IPS-15b (cell line): ENCODE results near the gene GAR1.
"Not testable (repeated sequence)": the region's sequence is repeated elsewhere in the genome, so short reads cannot be mapped to it uniquely, and the experiment has no call there.

ENCODE experiments used
- H3K27me3 ChIP-seq: one replicate; pipeline ENCODE4 v1.6.1; 2013; ENCODE audit warnings: low read length; ENCODE audit not compliant: control insufficient read depth, insufficient read depth
- H3K36me3 ChIP-seq: one replicate; pipeline ENCODE4 v1.6.1; 2013; ENCODE audit warnings: low read length; ENCODE audit not compliant: control insufficient read depth, insufficient read depth
- H3K4me1 ChIP-seq: one replicate; pipeline ENCODE4 v1.6.1; 2013; ENCODE audit warnings: mild to moderate bottlenecking, low read length; ENCODE audit not compliant: control insufficient read depth, insufficient read depth
- H3K4me3 ChIP-seq: one replicate; pipeline ENCODE4 v1.5.1; 2013; ENCODE audit warnings: low read depth, low read length
- H3K9ac ChIP-seq: one replicate; pipeline ENCODE4 v1.6.1; 2013; ENCODE audit warnings: low read depth, mild to moderate bottlenecking, low read length
- H3K9me3 ChIP-seq: one replicate; pipeline ENCODE4 v1.6.1; 2013; ENCODE audit warnings: mild to moderate bottlenecking, low read length; ENCODE audit not compliant: control insufficient read depth, insufficient read depth

Gene GAR1

DNA sequence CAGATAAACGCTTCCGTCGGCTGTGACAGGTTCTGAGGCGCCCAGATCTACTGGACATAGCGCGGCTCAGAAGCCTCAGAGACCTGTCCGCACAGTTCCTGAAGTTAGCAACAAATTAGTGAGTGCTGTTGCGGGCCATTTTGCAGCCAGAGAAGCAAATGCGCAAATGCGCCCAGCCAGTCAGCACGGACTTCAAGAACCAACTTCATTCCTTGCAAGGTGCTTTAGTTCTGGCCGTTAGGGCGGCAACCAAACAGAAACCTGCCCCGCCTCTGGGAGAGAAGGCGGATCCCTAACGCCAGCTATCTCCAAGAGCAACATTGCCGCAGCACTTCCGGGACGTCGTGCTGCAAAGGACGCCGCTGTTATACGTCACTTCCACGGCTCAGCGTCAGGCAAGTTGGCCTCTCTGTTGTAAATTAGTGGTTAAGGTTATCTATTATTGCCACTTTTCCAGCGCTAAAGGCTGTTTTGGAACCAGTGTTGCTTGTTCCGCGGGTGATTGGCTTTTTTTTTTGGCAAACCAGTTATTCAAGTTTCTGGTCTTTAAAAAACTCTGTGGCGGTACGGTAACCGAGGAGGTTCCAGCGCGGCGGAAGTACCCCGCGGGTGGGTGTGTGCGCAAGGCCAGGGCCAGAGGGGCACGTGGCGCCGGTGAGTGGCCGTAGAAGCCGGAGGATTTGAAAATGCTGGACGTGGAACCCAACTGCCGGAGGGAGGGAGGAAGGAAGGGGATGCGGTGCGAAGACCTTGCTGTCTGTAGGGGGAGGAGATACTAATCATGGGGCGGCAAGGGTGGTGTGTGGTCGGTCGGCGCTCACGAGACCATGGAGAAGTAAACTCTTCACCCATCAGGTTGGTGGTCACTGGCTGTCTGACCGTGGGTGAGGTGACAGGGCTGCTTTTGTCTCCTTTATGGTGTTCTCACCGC lies at the start of gene GAR1:
TSS of gene GAR1 (plus strand) at position 612 of the 931 bp plus-strand sequence. CDS start 403 bp downstream, outside the sequence.
- Histone ChIP-seq H3K27me3 (no peaks in the 10 kb centered on the region), H3K9me3 (no peaks in the 10 kb centered on the region), H3K9ac (peak within 1 kb of the TSS; percentile 98), H3K4me1 (peaks cover 11% of the 10 kb centered on the region), H3K4me3 (peak within 1 kb of the TSS; percentile 98), H3K36me3 (no peaks in the 10 kb centered on the region)

GRCh38 chr4:109782092-109782491 lies 33.5 kb upstream of the GAR1 start:
- H3K9me3 ChIP-seq, H3K36me3 ChIP-seq, H3K4me1 ChIP-seq, H3K4me3 ChIP-seq, H3K9ac ChIP-seq, H3K27me3 ChIP-seq: not testable (repeated sequence)

DNA sequence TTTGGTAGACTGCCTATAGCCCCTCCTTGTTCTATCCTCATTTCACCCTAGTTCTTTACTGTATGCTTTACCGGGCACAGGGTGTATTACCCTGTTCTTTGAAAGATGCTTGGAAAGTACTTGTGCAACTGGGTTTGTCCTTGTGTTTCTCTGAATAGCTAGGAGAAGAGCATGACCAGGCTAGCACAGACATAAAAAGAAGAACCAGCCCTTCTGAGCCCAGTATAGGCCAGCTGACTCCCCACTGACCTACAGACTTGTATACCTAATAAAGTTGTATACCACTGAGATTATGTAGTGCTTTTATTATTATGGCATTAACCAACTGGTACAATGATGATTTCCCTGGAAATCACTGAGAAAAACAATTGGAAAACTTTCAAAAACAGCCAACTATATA lies 28.7 kb upstream of the GAR1 start:
- Histone ChIP-seq H3K9ac (no peak overlapping the region), H3K9me3 (no peaks in the 10 kb centered on the region), H3K4me1 (no peaks in the 10 kb centered on the region), H3K36me3 (no peaks in the 10 kb centered on the region), H3K4me3 (no peak overlapping the region), H3K27me3 (no peaks in the 10 kb centered on the region)

DNA sequence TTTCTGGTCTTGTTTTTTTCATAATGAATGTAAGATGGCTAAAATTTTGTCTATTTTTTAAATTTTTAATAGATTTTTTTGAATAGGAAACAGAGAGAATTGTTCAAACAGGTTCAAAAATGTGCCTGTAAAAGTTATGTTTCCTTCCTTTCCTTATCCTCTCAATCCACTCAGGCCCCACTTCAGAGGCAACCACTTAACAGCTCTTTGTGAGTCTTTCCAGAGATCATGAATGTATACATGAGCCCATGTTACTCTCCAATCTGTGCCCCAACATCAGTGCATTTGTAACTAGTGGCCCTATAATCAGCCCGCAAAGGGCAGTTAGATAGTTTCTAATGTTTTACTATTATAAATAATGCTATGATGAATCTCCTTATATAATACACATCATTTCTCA lies 27.8 kb upstream of the GAR1 start:
- Histone ChIP-seq H3K9ac (no peak overlapping the region), H3K27me3 (no peaks in the 10 kb centered on the region), H3K9me3 (no peaks in the 10 kb centered on the region), H3K4me3 (no peak overlapping the region), H3K36me3 (no peaks in the 10 kb centered on the region), H3K4me1 (no peaks in the 10 kb centered on the region)

DNA sequence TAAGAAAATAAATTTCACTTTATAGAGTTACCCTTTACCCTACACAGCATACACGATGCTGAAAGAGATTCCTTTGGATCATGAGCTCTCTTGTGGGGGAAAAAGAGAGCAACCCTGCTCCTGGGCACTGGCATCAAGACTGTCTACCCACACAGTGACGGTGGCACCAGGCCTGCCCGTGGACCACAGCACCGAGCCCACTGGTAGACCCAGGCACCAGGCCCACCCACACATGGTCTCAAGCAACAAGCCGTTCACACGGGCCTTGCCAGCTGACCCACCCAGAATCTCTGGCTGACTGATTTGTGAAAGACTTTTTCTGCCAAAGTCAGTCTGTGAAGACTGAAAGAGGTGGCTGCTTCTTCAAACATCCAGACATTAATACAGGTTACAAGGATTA lies 20.5 kb upstream of the GAR1 start:
- H3K36me3 ChIP-seq = no peaks in the 10 kb centered on the region
- no peaks in the 10 kb centered on the region for H3K9me3 ChIP-seq
- no peak overlapping the region for H3K9ac ChIP-seq
- no peaks in the 10 kb centered on the region for H3K27me3 ChIP-seq
- H3K4me1 ChIP-seq = no peaks in the 10 kb centered on the region
- H3K4me3 ChIP-seq = no peak overlapping the region

- Histone ChIP-seq H3K4me1 (no peaks in the 10 kb centered on the region), H3K27me3 (no peaks in the 10 kb centered on the region), H3K9ac (no peak overlapping the region), H3K9me3 (no peaks in the 10 kb centered on the region), H3K36me3 (no peaks in the 10 kb centered on the region), H3K4me3 (no peak overlapping the region)
Measured at GRCh38 chr4:109798866-109799265, 16.7 kb upstream of the GAR1 start.

DNA sequence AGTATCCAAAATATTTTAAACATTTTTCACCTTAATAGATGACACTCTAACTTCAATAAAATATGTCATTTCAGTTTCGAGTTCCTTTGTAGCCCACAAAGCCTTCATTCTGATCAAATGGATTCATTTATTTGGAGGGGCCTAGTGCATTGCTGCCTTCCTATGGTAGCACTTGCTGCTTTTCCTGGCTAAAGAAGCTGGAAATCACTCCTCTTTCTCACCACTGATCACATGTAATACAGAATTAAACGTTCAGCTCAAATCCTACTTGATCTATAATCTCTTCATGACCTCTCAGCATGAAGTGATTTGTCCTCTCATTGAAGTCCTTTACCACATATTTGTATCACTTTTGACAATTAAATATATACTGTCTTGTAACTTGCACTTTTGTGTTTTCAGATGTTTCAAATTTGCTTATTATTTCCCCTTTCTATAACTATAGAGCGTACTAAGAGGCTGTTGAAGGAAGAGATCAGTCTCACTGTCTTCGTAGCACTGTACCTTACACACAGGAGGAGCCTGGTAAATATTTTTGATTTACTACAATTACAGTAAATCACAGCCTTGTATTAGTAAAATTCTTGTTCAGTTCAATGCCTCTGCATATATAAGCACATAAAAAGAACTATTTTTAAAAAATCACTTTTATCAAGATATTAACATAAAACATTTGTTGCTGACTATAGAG lies 14.3 kb upstream of the GAR1 start:
- Histone ChIP-seq H3K27me3 (no peaks in the 10 kb centered on the region), H3K4me3 (no peak overlapping the region), H3K9ac (no peak overlapping the region), H3K9me3 (no peaks in the 10 kb centered on the region), H3K36me3 (no peaks in the 10 kb centered on the region), H3K4me1 (no peaks in the 10 kb centered on the region)

DNA sequence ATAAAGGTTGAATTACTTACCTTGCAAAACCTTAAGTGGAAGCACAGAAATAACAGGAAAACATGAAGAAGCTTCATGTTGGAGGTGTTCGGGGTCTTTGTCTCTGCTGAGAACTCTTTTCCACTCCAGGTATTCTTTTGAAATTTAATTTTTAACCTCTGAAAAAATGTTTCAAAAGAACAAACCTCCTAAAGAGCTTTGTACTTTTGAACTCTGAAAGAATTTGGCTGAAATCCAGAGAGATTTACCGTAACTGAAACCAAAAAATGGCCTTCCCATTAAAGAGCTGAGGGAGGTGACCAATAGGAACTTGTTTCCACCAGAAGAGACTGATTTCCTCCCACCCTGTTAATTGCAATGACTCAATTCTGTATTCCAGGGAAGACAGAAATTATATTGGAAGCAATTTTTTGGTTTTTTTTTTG lies 13.7 kb upstream of the GAR1 start, which contains the start of gene CFI:
TSS of gene CFI (minus strand) at position 105 of the 425 bp plus-strand sequence. CDS start at position 77, 28 bp downstream.
- Histone ChIP-seq H3K9ac (no peak within 1 kb of the TSS), H3K36me3 (no peaks in the 10 kb centered on the region), H3K4me3 (no peak within 1 kb of the TSS), H3K27me3 (no peaks in the 10 kb centered on the region), H3K4me1 (no peaks in the 10 kb centered on the region), H3K9me3 (no peaks in the 10 kb centered on the region)

- Histone ChIP-seq H3K4me3 (no peak overlapping the region), H3K9me3 (no peaks in the 10 kb centered on the region), H3K9ac (no peak overlapping the region), H3K4me1 (no peaks in the 10 kb centered on the region), H3K27me3 (no peaks in the 10 kb centered on the region), H3K36me3 (no peaks in the 10 kb centered on the region)
Measured at GRCh38 chr4:109803924-109804571, 11.5 kb upstream of the GAR1 start.

- no peak overlapping the region for H3K4me3 ChIP-seq
- H3K9me3 ChIP-seq = no peaks in the 10 kb centered on the region
- H3K36me3 ChIP-seq = no peaks in the 10 kb centered on the region
- H3K4me1 ChIP-seq = peaks cover 6% of the 10 kb centered on the region
- no peak overlapping the region for H3K9ac ChIP-seq
- H3K27me3 ChIP-seq = no peaks in the 10 kb centered on the region
Measured at GRCh38 chr4:109809655-109810054, 5.9 kb upstream of the GAR1 start.

DNA sequence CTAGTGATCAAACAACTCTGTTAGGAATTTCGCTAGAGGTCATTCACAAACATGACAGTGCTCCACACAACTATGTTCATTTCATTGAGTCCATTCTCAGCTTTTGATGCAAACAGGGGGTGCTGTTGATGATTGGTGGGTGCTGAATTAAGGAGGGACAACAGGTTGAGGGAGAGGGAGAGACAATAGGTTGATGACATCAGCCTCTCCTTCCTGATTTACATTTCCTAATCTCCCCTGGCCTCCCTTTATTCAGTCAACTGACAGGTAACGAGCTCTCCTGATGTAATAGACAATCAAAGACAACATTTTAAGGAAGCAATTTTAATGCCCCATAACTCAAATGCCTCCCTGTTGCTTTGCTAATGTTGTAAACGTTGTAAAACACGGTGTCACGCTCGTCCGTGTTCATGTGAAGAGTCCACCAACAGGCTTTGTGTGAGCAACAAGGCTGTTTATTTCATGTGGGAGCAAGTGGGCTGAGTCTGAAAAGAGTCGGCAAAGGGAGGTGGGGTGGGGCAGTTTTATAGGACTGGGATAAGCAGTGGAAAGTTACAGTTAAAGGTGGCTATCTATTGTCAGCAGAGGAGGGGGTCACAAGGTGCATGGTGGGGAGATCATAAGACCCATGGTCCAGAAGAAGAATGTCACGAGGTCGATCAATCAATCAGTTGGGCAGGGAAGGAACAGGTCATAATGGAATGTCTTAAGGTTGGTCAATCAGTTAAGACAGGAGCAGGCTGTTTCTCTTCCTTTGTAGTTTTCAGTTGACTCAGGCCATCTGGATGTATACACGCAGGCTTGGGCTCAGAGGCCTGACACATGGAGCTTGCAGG lies 4.8 kb upstream of the GAR1 start:
- no peaks in the 10 kb centered on the region for H3K36me3 ChIP-seq
- no peak overlapping the region for H3K9ac ChIP-seq
- H3K9me3 ChIP-seq = no peaks in the 10 kb centered on the region
- no peaks in the 10 kb centered on the region for H3K27me3 ChIP-seq
- H3K4me3 ChIP-seq = no peak overlapping the region
- peaks cover 6% of the 10 kb centered on the region for H3K4me1 ChIP-seq
